Measurements from ENCODE around the gene CD34.
A peak's percentile ranks its signal among the peaks of the same experiment; 100 is the strongest.

The CD34 gene

GRCh38 chr1:207910591-207911354, at the start of gene CD34:
Gene CD34 (minus strand): TSS chr1:207911125. CDS start chr1:207911080, 45 bp downstream.
- no peaks in the 10 kb centered on the region for H3K4me1 ChIP-seq (ENCODE audit: control insufficient read depth, insufficient read depth, low read length, unreplicated experiment)
- H2AFZ ChIP-seq (ENCODE audit: low read length, unreplicated experiment), result peak within 1 kb of the TSS; percentile 57
- H3K4me3 ChIP-seq (ENCODE audit: low read depth, low read length), result peak within 1 kb of the TSS; percentile 72
- peaks cover 22% of the 10 kb centered on the region for H3K27me3 ChIP-seq (ENCODE audit: insufficient read depth, low read length)
- no peaks in the 10 kb centered on the region for H3K36me3 ChIP-seq (ENCODE audit: insufficient read depth, low read length)
- no peak within 1 kb of the TSS for H3K27ac ChIP-seq (ENCODE audit: low read depth, low read length)
- H3K79me2 ChIP-seq (ENCODE audit: control insufficient read depth, insufficient read depth, low read length, unreplicated experiment), result no peaks in the 10 kb centered on the region

- Histone ChIP-seq H3K4me1 (ENCODE audit: control insufficient read depth, insufficient read depth, low read length, unreplicated experiment) (peaks cover 28% of the 10 kb centered on the region), H3K27me3 (ENCODE audit: insufficient read depth, low read length) (peaks cover 7% of the 10 kb centered on the region; the same call in 1 of the 2 replicates), H3K27ac (ENCODE audit: low read depth, low read length) (no peak overlapping the region), H3K4me3 (ENCODE audit: low read depth, low read length) (no peak overlapping the region), H3K79me2 (ENCODE audit: control insufficient read depth, insufficient read depth, low read length, unreplicated experiment) (no peaks in the 10 kb centered on the region), H3K36me3 (ENCODE audit: insufficient read depth, low read length) (no peaks in the 10 kb centered on the region), H2AFZ (ENCODE audit: low read length, unreplicated experiment) (no peak overlapping the region)
Measured at GRCh38 chr1:207960346-207960745, 49.4 kb upstream of the CD34 start.

GRCh38 chr1:207959910-207960309, 49.0 kb upstream of the CD34 start:
- Histone ChIP-seq H3K79me2 (ENCODE audit: control insufficient read depth, insufficient read depth, low read length, unreplicated experiment) (no peaks in the 10 kb centered on the region), H2AFZ (ENCODE audit: low read length, unreplicated experiment) (no peak overlapping the region), H3K36me3 (ENCODE audit: insufficient read depth, low read length) (no peaks in the 10 kb centered on the region), H3K27me3 (ENCODE audit: insufficient read depth, low read length) (peaks cover 8% of the 10 kb centered on the region; the same call in 1 of the 2 replicates), H3K27ac (ENCODE audit: low read depth, low read length) (no peak overlapping the region), H3K4me3 (ENCODE audit: low read depth, low read length) (peak overlapping the region; percentile 75), H3K4me1 (ENCODE audit: control insufficient read depth, insufficient read depth, low read length, unreplicated experiment) (peaks cover 25% of the 10 kb centered on the region)

- Histone ChIP-seq H3K79me2 (ENCODE audit: control insufficient read depth, insufficient read depth, low read length, unreplicated experiment) (no peaks in the 10 kb centered on the region), H3K4me3 (ENCODE audit: low read depth, low read length) (peak overlapping the region; percentile 75), H3K36me3 (ENCODE audit: insufficient read depth, low read length) (no peaks in the 10 kb centered on the region), H3K27me3 (ENCODE audit: insufficient read depth, low read length) (peaks cover 13% of the 10 kb centered on the region), H3K4me1 (ENCODE audit: control insufficient read depth, insufficient read depth, low read length, unreplicated experiment) (peaks cover 19% of the 10 kb centered on the region), H2AFZ (ENCODE audit: low read length, unreplicated experiment) (peak overlapping the region; percentile 82), H3K27ac (ENCODE audit: low read depth, low read length) (no peak overlapping the region)
Measured at GRCh38 chr1:207959141-207959825, 48.4 kb upstream of the CD34 start.

- Histone ChIP-seq H3K36me3 (ENCODE audit: insufficient read depth, low read length) (no peaks in the 10 kb centered on the region), H3K4me1 (ENCODE audit: control insufficient read depth, insufficient read depth, low read length, unreplicated experiment) (peaks cover 13% of the 10 kb centered on the region), H3K27me3 (ENCODE audit: insufficient read depth, low read length) (peaks cover 19% of the 10 kb centered on the region), H3K27ac (ENCODE audit: low read depth, low read length) (no peak overlapping the region), H3K79me2 (ENCODE audit: control insufficient read depth, insufficient read depth, low read length, unreplicated experiment) (no peaks in the 10 kb centered on the region), H3K4me3 (ENCODE audit: low read depth, low read length) (peak overlapping the region; percentile 75), H2AFZ (ENCODE audit: low read length, unreplicated experiment) (peak overlapping the region; percentile 22)
Measured at GRCh38 chr1:207958376-207959139, 47.6 kb upstream of the CD34 start.

GRCh38 chr1:207956986-207957385, 46.1 kb upstream of the CD34 start:
- H3K27me3 ChIP-seq (ENCODE audit: insufficient read depth, low read length), result peaks cover 25% of the 10 kb centered on the region

GRCh38 chr1:207954104-207954503, 43.2 kb upstream of the CD34 start:
- Histone ChIP-seq H3K27ac (ENCODE audit: low read depth, low read length) (no peak overlapping the region), H3K4me3 (ENCODE audit: low read depth, low read length) (no peak overlapping the region), H2AFZ (ENCODE audit: low read length, unreplicated experiment) (no peak overlapping the region), H3K4me1 (ENCODE audit: control insufficient read depth, insufficient read depth, low read length, unreplicated experiment) (peaks cover 4% of the 10 kb centered on the region), H3K79me2 (ENCODE audit: control insufficient read depth, insufficient read depth, low read length, unreplicated experiment) (no peaks in the 10 kb centered on the region), H3K36me3 (ENCODE audit: insufficient read depth, low read length) (no peaks in the 10 kb centered on the region), H3K27me3 (ENCODE audit: insufficient read depth, low read length) (peaks cover 42% of the 10 kb centered on the region)

More at GRCh38 chr1:207956986-207957385, 46.1 kb upstream of the CD34 start:
- Histone ChIP-seq H3K4me3 (ENCODE audit: low read depth, low read length) (no peak overlapping the region), H3K79me2 (ENCODE audit: control insufficient read depth, insufficient read depth, low read length, unreplicated experiment) (no peaks in the 10 kb centered on the region), H3K4me1 (ENCODE audit: control insufficient read depth, insufficient read depth, low read length, unreplicated experiment) (peaks cover 4% of the 10 kb centered on the region), H3K27ac (ENCODE audit: low read depth, low read length) (no peak overlapping the region), H2AFZ (ENCODE audit: low read length, unreplicated experiment) (no peak overlapping the region), H3K36me3 (ENCODE audit: insufficient read depth, low read length) (no peaks in the 10 kb centered on the region)

GRCh38 chr1:207952617-207953542, 42.0 kb upstream of the CD34 start:
- no peak overlapping the region for H3K4me3 ChIP-seq (ENCODE audit: low read depth, low read length)
- H3K79me2 ChIP-seq (ENCODE audit: control insufficient read depth, insufficient read depth, low read length, unreplicated experiment), result no peaks in the 10 kb centered on the region
- no peaks in the 10 kb centered on the region for H3K36me3 ChIP-seq (ENCODE audit: insufficient read depth, low read length)
- no peak overlapping the region for H2AFZ ChIP-seq (ENCODE audit: low read length, unreplicated experiment)
- H3K27me3 ChIP-seq (ENCODE audit: insufficient read depth, low read length), result peaks cover 42% of the 10 kb centered on the region
- H3K27ac ChIP-seq (ENCODE audit: low read depth, low read length), result no peak overlapping the region
- H3K4me1 ChIP-seq (ENCODE audit: control insufficient read depth, insufficient read depth, low read length, unreplicated experiment), result no peaks in the 10 kb centered on the region

GRCh38 chr1:207951652-207952051, 40.7 kb upstream of the CD34 start:
- Histone ChIP-seq H3K4me3 (ENCODE audit: low read depth, low read length) (no peak overlapping the region), H3K36me3 (ENCODE audit: insufficient read depth, low read length) (no peaks in the 10 kb centered on the region), H2AFZ (ENCODE audit: low read length, unreplicated experiment) (no peak overlapping the region), H3K4me1 (ENCODE audit: control insufficient read depth, insufficient read depth, low read length, unreplicated experiment) (no peaks in the 10 kb centered on the region), H3K27me3 (ENCODE audit: insufficient read depth, low read length) (peaks cover 42% of the 10 kb centered on the region), H3K27ac (ENCODE audit: low read depth, low read length) (no peak overlapping the region), H3K79me2 (ENCODE audit: control insufficient read depth, insufficient read depth, low read length, unreplicated experiment) (no peaks in the 10 kb centered on the region)

GRCh38 chr1:207950750-207951149, 39.8 kb upstream of the CD34 start:
- peaks cover 39% of the 10 kb centered on the region for H3K27me3 ChIP-seq (ENCODE audit: insufficient read depth, low read length)
- no peaks in the 10 kb centered on the region for H3K4me1 ChIP-seq (ENCODE audit: control insufficient read depth, insufficient read depth, low read length, unreplicated experiment)
- no peaks in the 10 kb centered on the region for H3K36me3 ChIP-seq (ENCODE audit: insufficient read depth, low read length)
- no peak overlapping the region for H3K27ac ChIP-seq (ENCODE audit: low read depth, low read length)
- H3K4me3 ChIP-seq (ENCODE audit: low read depth, low read length), result no peak overlapping the region
- no peak overlapping the region for H2AFZ ChIP-seq (ENCODE audit: low read length, unreplicated experiment)
- H3K79me2 ChIP-seq (ENCODE audit: control insufficient read depth, insufficient read depth, low read length, unreplicated experiment), result no peaks in the 10 kb centered on the region

All from ACC112 (cell line).